ENCODE results near the gene WNK2.

WNK2 gene

DNA sequence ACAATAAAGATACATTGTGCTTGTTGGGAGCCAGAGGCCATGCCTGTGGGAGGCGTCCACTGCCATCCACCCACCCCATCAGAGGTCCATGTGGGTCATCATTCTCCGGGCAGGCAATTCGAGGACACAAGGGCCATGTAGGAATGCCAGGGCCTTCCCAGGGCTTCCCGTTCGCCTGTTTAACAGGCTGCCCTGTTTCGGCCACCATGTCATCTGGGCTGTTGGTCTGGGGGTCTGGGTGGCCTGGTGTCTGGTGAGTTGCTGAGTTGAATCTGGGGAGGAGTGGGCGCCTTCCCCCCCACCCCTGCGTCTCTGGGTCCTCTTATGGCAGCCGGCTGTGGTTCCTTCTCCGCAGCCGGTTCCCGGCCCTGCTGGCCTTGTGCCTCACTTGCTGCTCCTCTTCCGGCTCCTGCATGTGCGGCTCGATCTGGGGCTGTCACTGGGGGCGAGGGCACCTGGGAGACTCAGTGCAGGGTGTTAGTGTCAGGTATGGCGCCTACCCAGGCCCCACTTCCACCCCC lies 117.4 kb downstream of the WNK2 start:
- no peaks in the 10 kb centered on the region for H4K20me1 ChIP-seq (ENCODE audit: control insufficient read depth, insufficient read depth, low read depth, low read length)
- no peaks in the 10 kb centered on the region for H3K9me3 ChIP-seq (ENCODE audit: control insufficient read depth, insufficient read depth, low read length)
- H3K9me2 ChIP-seq (replicated peaks; ENCODE audit: control insufficient read depth, low read length) = no peaks in the 10 kb centered on the region
- peaks cover 13% of the 10 kb centered on the region for H3F3A ChIP-seq (ENCODE audit: control insufficient read depth, insufficient read depth)
- no peaks in the 10 kb centered on the region for H3K27me3 ChIP-seq (ENCODE audit: control insufficient read depth, low read length)
- H3K4me2 ChIP-seq (ENCODE audit: low read length) = peak overlapping the region; percentile 41
- no peak overlapping the region; the same call in 1 of the 2 replicates for H3K4me3 ChIP-seq (ENCODE audit: low read length)
- TF ChIP-seq CTCF (IDR thresholded peaks at IDR 0.05; ENCODE audit: low read depth, low read length, poor library complexity, severe bottlenecking) (no peak), EZH2phosphoT487 (IDR thresholded peaks at IDR 0.05; ENCODE audit: borderline replicate concordance, low read length) (no peak)
- peaks cover 5% of the 10 kb centered on the region; the same call in 1 of the 2 replicates for H3K79me2 ChIP-seq (ENCODE audit: control insufficient read depth, low read length)
- H3K36me3 ChIP-seq (ENCODE audit: control insufficient read depth, low read length) = peaks cover 37% of the 10 kb centered on the region
- H3K27ac ChIP-seq (ENCODE audit: low read depth, low read length) = peak overlapping the region; percentile 73
- H3K4me1 ChIP-seq (ENCODE audit: control insufficient read depth, low read length) = peaks cover 81% of the 10 kb centered on the region

- no peak for TF ChIP-seq EZH2phosphoT487 (IDR thresholded peaks at IDR 0.05; ENCODE audit: borderline replicate concordance, low read length)
- no peak for TF ChIP-seq CTCF (IDR thresholded peaks at IDR 0.05; ENCODE audit: low read depth, low read length, poor library complexity, severe bottlenecking)
- peaks cover 4% of the 10 kb centered on the region; the same call in 1 of the 2 replicates for H3K79me2 ChIP-seq (ENCODE audit: control insufficient read depth, low read length)
- peaks cover 36% of the 10 kb centered on the region for H3K36me3 ChIP-seq (ENCODE audit: control insufficient read depth, low read length)
- H3K27me3 ChIP-seq (ENCODE audit: control insufficient read depth, low read length) = no peaks in the 10 kb centered on the region
- peaks cover 75% of the 10 kb centered on the region for H3K4me1 ChIP-seq (ENCODE audit: control insufficient read depth, low read length)
- no peaks in the 10 kb centered on the region for H3K9me3 ChIP-seq (ENCODE audit: control insufficient read depth, insufficient read depth, low read length)
- H3K9me2 ChIP-seq (replicated peaks; ENCODE audit: control insufficient read depth, low read length) = no peaks in the 10 kb centered on the region
- H3K4me2 ChIP-seq (ENCODE audit: low read length) = peak overlapping the region; percentile 41
- H3K4me3 ChIP-seq (ENCODE audit: low read length) = no peak overlapping the region
- H4K20me1 ChIP-seq (ENCODE audit: control insufficient read depth, insufficient read depth, low read depth, low read length) = no peaks in the 10 kb centered on the region
- H3F3A ChIP-seq (ENCODE audit: control insufficient read depth, insufficient read depth) = peaks cover 8% of the 10 kb centered on the region
- H3K27ac ChIP-seq (ENCODE audit: low read depth, low read length) = peak overlapping the region; percentile 73
These were observed 118.1 kb downstream of the WNK2 start for GRCh38 chr9:93301911-93302541.

GRCh38 chr9:93302586-93303257 lies 118.8 kb downstream of the WNK2 start:
- no peaks in the 10 kb centered on the region for H3K9me3 ChIP-seq (ENCODE audit: control insufficient read depth, insufficient read depth, low read length)
- no peaks in the 10 kb centered on the region for H4K20me1 ChIP-seq (ENCODE audit: control insufficient read depth, insufficient read depth, low read depth, low read length)
- peaks cover 68% of the 10 kb centered on the region for H3K4me1 ChIP-seq (ENCODE audit: control insufficient read depth, low read length)
- H3K4me3 ChIP-seq (ENCODE audit: low read length) = 0 out of 2 replicates have a peak overlapping the region, but pooled peaks have one; percentile 12
- TF ChIP-seq EZH2phosphoT487 (IDR thresholded peaks at IDR 0.05; ENCODE audit: borderline replicate concordance, low read length) (no peak), CTCF (IDR thresholded peaks at IDR 0.05; ENCODE audit: low read depth, low read length, poor library complexity, severe bottlenecking) (peak; percentile 84)
- H3K4me2 ChIP-seq (ENCODE audit: low read length) = peak overlapping the region; percentile 41
- no peaks in the 10 kb centered on the region for H3K9me2 ChIP-seq (replicated peaks; ENCODE audit: control insufficient read depth, low read length)
- peaks cover 29% of the 10 kb centered on the region for H3K36me3 ChIP-seq (ENCODE audit: control insufficient read depth, low read length)
- H3F3A ChIP-seq (ENCODE audit: control insufficient read depth, insufficient read depth) = peaks cover 3% of the 10 kb centered on the region; the same call in 1 of the 2 replicates
- H3K79me2 ChIP-seq (ENCODE audit: control insufficient read depth, low read length) = no peaks in the 10 kb centered on the region
- peak overlapping the region; percentile 73 for H3K27ac ChIP-seq (ENCODE audit: low read depth, low read length)
- H3K27me3 ChIP-seq (ENCODE audit: control insufficient read depth, low read length) = no peaks in the 10 kb centered on the region

Measured in DOHH2 (cell line).